Activated T-cell treated with anti-CD3 and anti-CD28 coated beads, Interleukin-2, amount 50 U/mL, for 24 hours (primary cell): ENCODE data around the gene SP5.
A peak's percentile ranks its signal among the peaks of the same experiment; 100 is the strongest.
"Not testable (repeated sequence)": the region's sequence is repeated elsewhere in the genome, so short reads cannot be mapped to it uniquely, and the experiment has no call there.

ENCODE experiments used
- DNase-seq: peaks from one replicate; pipeline ENCODE4 v3.0.0-alpha.2; 2020
- H3K27ac Mint-ChIP-seq: 2 replicates; pipeline ENCODE4 v1.8.0; 2020; ENCODE audit warnings: mild to moderate bottlenecking, mixed read lengths
- H3K27me3 Mint-ChIP-seq: 2 replicates; pipeline ENCODE4 v1.8.0; 2020; ENCODE audit warnings: mixed read lengths
- H3K36me3 Mint-ChIP-seq: 2 replicates; pipeline ENCODE4 v1.8.0; 2020; ENCODE audit warnings: low read depth, mixed read lengths
- H3K4me1 Mint-ChIP-seq: 2 replicates; pipeline ENCODE4 v1.8.0; 2020; ENCODE audit warnings: low read depth, mixed read lengths
- H3K4me3 Mint-ChIP-seq: 2 replicates; pipeline ENCODE4 v1.8.0; 2020; ENCODE audit warnings: mild to moderate bottlenecking, moderate library complexity, mixed read lengths
- H3K9me3 Mint-ChIP-seq: 2 replicates; pipeline ENCODE4 v1.8.0; 2020; ENCODE audit warnings: mixed read lengths

SP5 gene

GRCh38 chr2:170715932-170716777, 1.0 kb downstream of the SP5 start:
- peaks cover 38% of the 10 kb centered on the region for H3K4me1 Mint-ChIP-seq
- peak; percentile 46 for DNase-seq
- H3K4me3 Mint-ChIP-seq, result peak overlapping the region; percentile 69
- peak overlapping the region; percentile 60 for H3K27ac Mint-ChIP-seq
- H3K27me3 Mint-ChIP-seq, result peaks cover 73% of the 10 kb centered on the region
- no peaks in the 10 kb centered on the region for H3K36me3 Mint-ChIP-seq
- no peaks in the 10 kb centered on the region for H3K9me3 Mint-ChIP-seq

- peaks cover 36% of the 10 kb centered on the region for H3K4me1 Mint-ChIP-seq
- peak overlapping the region; percentile 14 for H3K27ac Mint-ChIP-seq
- peaks cover 73% of the 10 kb centered on the region for H3K27me3 Mint-ChIP-seq
- no peaks in the 10 kb centered on the region for H3K9me3 Mint-ChIP-seq
- no peaks in the 10 kb centered on the region for H3K36me3 Mint-ChIP-seq
- peak overlapping the region; percentile 23 for H3K4me3 Mint-ChIP-seq
- peak; percentile 65 for DNase-seq
Measured at GRCh38 chr2:170716851-170717598, 1.9 kb downstream of the SP5 start.

- no peaks in the 10 kb centered on the region for H3K9me3 Mint-ChIP-seq
- H3K4me3 Mint-ChIP-seq, result peak overlapping the region; percentile 10
- H3K27me3 Mint-ChIP-seq, result peaks cover 73% of the 10 kb centered on the region
- H3K36me3 Mint-ChIP-seq, result no peaks in the 10 kb centered on the region
- H3K4me1 Mint-ChIP-seq, result peaks cover 31% of the 10 kb centered on the region
- no peak for DNase-seq
- H3K27ac Mint-ChIP-seq, result peak overlapping the region; percentile 14
Measured at GRCh38 chr2:170717599-170717963, 2.4 kb downstream of the SP5 start.

- Mint-ChIP-seq H3K36me3 (no peaks in the 10 kb centered on the region), H3K9me3 (no peaks in the 10 kb centered on the region), H3K4me3 (no peak overlapping the region), H3K4me1 (peaks cover 26% of the 10 kb centered on the region), H3K27ac (no peak overlapping the region), H3K27me3 (peaks cover 69% of the 10 kb centered on the region)
- no peak for DNase-seq
Measured at GRCh38 chr2:170717991-170718589, 3.0 kb downstream of the SP5 start.

- H3K36me3 Mint-ChIP-seq, result no peaks in the 10 kb centered on the region
- DNase-seq, result no peak
- H3K27ac Mint-ChIP-seq, result no peak overlapping the region
- H3K27me3 Mint-ChIP-seq, result peaks cover 73% of the 10 kb centered on the region
- peaks cover 19% of the 10 kb centered on the region for H3K4me1 Mint-ChIP-seq
- no peaks in the 10 kb centered on the region for H3K9me3 Mint-ChIP-seq
- no peak overlapping the region for H3K4me3 Mint-ChIP-seq
Measured at GRCh38 chr2:170719810-170720209, 4.7 kb downstream of the SP5 start.

- no peaks in the 10 kb centered on the region for H3K36me3 Mint-ChIP-seq
- peaks cover 72% of the 10 kb centered on the region for H3K27me3 Mint-ChIP-seq
- no peaks in the 10 kb centered on the region for H3K9me3 Mint-ChIP-seq
- no peak overlapping the region for H3K27ac Mint-ChIP-seq
- H3K4me1 Mint-ChIP-seq, result peaks cover 11% of the 10 kb centered on the region
- no peak overlapping the region for H3K4me3 Mint-ChIP-seq
- DNase-seq, result no peak
Measured at GRCh38 chr2:170721678-170722077, 6.5 kb downstream of the SP5 start.

GRCh38 chr2:170722301-170722700, 7.2 kb downstream of the SP5 start:
- peaks cover 72% of the 10 kb centered on the region for H3K27me3 Mint-ChIP-seq
- DNase-seq, result no peak
- no peaks in the 10 kb centered on the region for H3K36me3 Mint-ChIP-seq
- H3K4me3 Mint-ChIP-seq, result no peak overlapping the region
- no peak overlapping the region for H3K27ac Mint-ChIP-seq
- peaks cover 7% of the 10 kb centered on the region for H3K4me1 Mint-ChIP-seq
- no peaks in the 10 kb centered on the region for H3K9me3 Mint-ChIP-seq

GRCh38 chr2:170723446-170723958, 8.4 kb downstream of the SP5 start:
- Mint-ChIP-seq H3K27me3 (peaks cover 69% of the 10 kb centered on the region), H3K4me3 (no peak overlapping the region), H3K4me1 (no peaks in the 10 kb centered on the region), H3K36me3 (no peaks in the 10 kb centered on the region), H3K27ac (no peak overlapping the region), H3K9me3 (no peaks in the 10 kb centered on the region)
- DNase-seq, result no peak

- Mint-ChIP-seq H3K9me3 (no peaks in the 10 kb centered on the region), H3K36me3 (no peaks in the 10 kb centered on the region), H3K27ac (no peak overlapping the region), H3K4me1 (no peaks in the 10 kb centered on the region), H3K4me3 (no peak overlapping the region), H3K27me3 (peaks cover 34% of the 10 kb centered on the region)
- DNase-seq, result no peak
Measured at GRCh38 chr2:170733798-170734600, 18.9 kb downstream of the SP5 start.

GRCh38 chr2:170734601-170735000, 19.5 kb downstream of the SP5 start:
- H3K4me1 Mint-ChIP-seq, H3K9me3 Mint-ChIP-seq, H3K4me3 Mint-ChIP-seq, H3K36me3 Mint-ChIP-seq, H3K27ac Mint-ChIP-seq, DNase-seq: not testable (repeated sequence)
- peaks cover 32% of the 10 kb centered on the region for H3K27me3 Mint-ChIP-seq

- H3K4me3 Mint-ChIP-seq, result no peak overlapping the region
Measured at GRCh38 chr2:170736628-170737027, 21.5 kb downstream of the SP5 start.

GRCh38 chr2:170737406-170737805, 22.3 kb downstream of the SP5 start:
- H3K27me3 Mint-ChIP-seq, result peaks cover 21% of the 10 kb centered on the region
- H3K36me3 Mint-ChIP-seq, result no peaks in the 10 kb centered on the region
- H3K27ac Mint-ChIP-seq, result no peak overlapping the region
- H3K4me3 Mint-ChIP-seq, result no peak overlapping the region
- DNase-seq, result no peak
- no peaks in the 10 kb centered on the region for H3K4me1 Mint-ChIP-seq
- H3K9me3 Mint-ChIP-seq, result no peaks in the 10 kb centered on the region

More at GRCh38 chr2:170736628-170737027, 21.5 kb downstream of the SP5 start:
- Mint-ChIP-seq H3K27me3 (peaks cover 21% of the 10 kb centered on the region), H3K36me3 (no peaks in the 10 kb centered on the region), H3K9me3 (no peaks in the 10 kb centered on the region), H3K27ac (no peak overlapping the region), H3K4me1 (no peaks in the 10 kb centered on the region)
- DNase-seq, result no peak

- Mint-ChIP-seq H3K4me1 (no peaks in the 10 kb centered on the region), H3K4me3 (no peak overlapping the region), H3K27me3 (peaks cover 22% of the 10 kb centered on the region), H3K9me3 (no peaks in the 10 kb centered on the region), H3K36me3 (no peaks in the 10 kb centered on the region), H3K27ac (no peak overlapping the region)
- DNase-seq, result no peak
Measured at GRCh38 chr2:170737821-170738220, 22.7 kb downstream of the SP5 start.

- no peak overlapping the region for H3K27ac Mint-ChIP-seq
- no peak overlapping the region for H3K4me3 Mint-ChIP-seq
- no peaks in the 10 kb centered on the region for H3K36me3 Mint-ChIP-seq
- no peaks in the 10 kb centered on the region for H3K9me3 Mint-ChIP-seq
- DNase-seq, result no peak
- H3K4me1 Mint-ChIP-seq, result no peaks in the 10 kb centered on the region
- H3K27me3 Mint-ChIP-seq, result peaks cover 27% of the 10 kb centered on the region
Measured at GRCh38 chr2:170739048-170739447, 23.9 kb downstream of the SP5 start.
